NOMO-1 (cell line): ENCODE measurements around the gene OR6N2.

Experiments
- DNase-seq, 2 experiments: peaks; one replicate each; lab custom pipeline; 2025; ENCODE audit not compliant: unreplicated experiment in 2 of 2; lab: John Stamatoyannopoulos, UW

OR6N2 gene

GRCh38 chr1:158781104-158781503, at the start of gene OR6N2:
Gene OR6N2 (minus strand): TSS chr1:158781204. CDS start chr1:158777635, 3,569 bp downstream.
- DNase-seq = no peak

GRCh38 chr1:158830074-158830677, 49.2 kb upstream of the OR6N2 start:
- DNase-seq = no peak

GRCh38 chr1:158821723-158822122, 40.7 kb upstream of the OR6N2 start:
- DNase-seq = no peak

- peak; percentile 15 to 49 for DNase-seq
Observed at GRCh38 chr1:158819461-158820443, 38.7 kb upstream of the OR6N2 start.

GRCh38 chr1:158818975-158819431, 38.0 kb upstream of the OR6N2 start:
- no peak for DNase-seq

GRCh38 chr1:158818560-158818959, 37.6 kb upstream of the OR6N2 start:
- DNase-seq = peak; percentile 46 to 84

GRCh38 chr1:158814970-158815369, 34.0 kb upstream of the OR6N2 start:
- no peak for DNase-seq

GRCh38 chr1:158813164-158813563, 32.2 kb upstream of the OR6N2 start:
- DNase-seq = peak in 1 of 2 experiments; percentile 68

- DNase-seq = no peak
Observed at GRCh38 chr1:158812336-158812735, 31.3 kb upstream of the OR6N2 start.

- DNase-seq = peak; percentile 59 to 70
Observed at GRCh38 chr1:158810311-158810710, 29.3 kb upstream of the OR6N2 start.

GRCh38 chr1:158809862-158810261, 28.9 kb upstream of the OR6N2 start:
- peak; percentile 71 to 94 for DNase-seq

GRCh38 chr1:158809256-158809655, 28.3 kb upstream of the OR6N2 start:
- peak; percentile 45 to 91 for DNase-seq

- DNase-seq = no peak
Observed at GRCh38 chr1:158806916-158807536, 26.0 kb upstream of the OR6N2 start.

GRCh38 chr1:158803678-158804077, 22.7 kb upstream of the OR6N2 start:
- DNase-seq = no peak

GRCh38 chr1:158801396-158801795, 20.4 kb upstream of the OR6N2 start:
- DNase-seq = peak; percentile 26 to 73

- peak in 1 of 2 experiments; percentile 38 for DNase-seq
Observed at GRCh38 chr1:158800526-158800925, 19.5 kb upstream of the OR6N2 start.

GRCh38 chr1:158799689-158800088, 18.7 kb upstream of the OR6N2 start:
- no peak for DNase-seq

- DNase-seq = no peak
Observed at GRCh38 chr1:158798531-158798930, 17.5 kb upstream of the OR6N2 start.

- no peak for DNase-seq
Observed at GRCh38 chr1:158794247-158794646, 13.2 kb upstream of the OR6N2 start.

- DNase-seq = peak; percentile 28 to 49
Observed at GRCh38 chr1:158793604-158794003, 12.6 kb upstream of the OR6N2 start.
